Measurements from ENCODE around the gene CFAP141. TPM values are rescaled to one million over a fixed set of nuclear protein-coding genes. Genes with fewer than 3 reads are reported as not detected.
A peak's percentile ranks its signal among the peaks of the same experiment; 100 is the strongest.
"Not testable (repeated sequence)": the region's sequence is repeated elsewhere in the genome, so short reads cannot be mapped to it uniquely, and the experiment has no call there.

CFAP141 gene
- total RNA-seq, 1 experiment from 2014 or later: not detected

GRCh38 chr1:154207262-154207661 is 1.1 kb upstream of the CFAP141 start:
- H3K27me3 Mint-ChIP-seq (ENCODE audit: unreplicated experiment): no peaks in the 10 kb centered on the region
- no TSS peak for BruUV-seq (replicated peaks)
- peaks cover 72% of the 10 kb centered on the region for H3K36me3 Mint-ChIP-seq (ENCODE audit: insufficient read depth, unreplicated experiment)
- TF ChIP-seq CTCF (IDR thresholded peaks at IDR 0.05; ENCODE audit: unreplicated experiment): no peak
- no peak overlapping the region for H3K4me3 Mint-ChIP-seq (ENCODE audit: low read depth, unreplicated experiment)
- intact Hi-C loops (cut with micrococcal nuclease; ENCODE audit: unreplicated experiment): no loop called here
- H3K27ac Mint-ChIP-seq (ENCODE audit: unreplicated experiment): peak overlapping the region; percentile 47
- CTCF ChIA-PET: interaction anchor here (0.5 kb wide), 1 partner anchor 70 kb away, joined by 3 read pairs; no protein-coding TSS in a partner anchor
- peaks cover 11% of the 10 kb centered on the region for H3K4me1 Mint-ChIP-seq (ENCODE audit: low read depth, unreplicated experiment)
- no peak for DNase-seq
- H3K9me3 Mint-ChIP-seq (ENCODE audit: low read depth, unreplicated experiment): no peaks in the 10 kb centered on the region

GRCh38 chr1:154205778-154206177 is 355 bp downstream of the CFAP141 start:
- H3K27ac Mint-ChIP-seq (ENCODE audit: unreplicated experiment): peak overlapping the region; percentile 47
- CTCF ChIA-PET; H3K9me3 Mint-ChIP-seq (ENCODE audit: low read depth, unreplicated experiment); H3K27me3 Mint-ChIP-seq (ENCODE audit: unreplicated experiment); BruUV-seq (replicated peaks); DNase-seq; H3K4me3 Mint-ChIP-seq (ENCODE audit: low read depth, unreplicated experiment); intact Hi-C loops (cut with micrococcal nuclease; ENCODE audit: unreplicated experiment): not testable (repeated sequence)
- peaks cover 59% of the 10 kb centered on the region for H3K36me3 Mint-ChIP-seq (ENCODE audit: insufficient read depth, unreplicated experiment)
- peaks cover 11% of the 10 kb centered on the region for H3K4me1 Mint-ChIP-seq (ENCODE audit: low read depth, unreplicated experiment)

GRCh38 chr1:154199563-154199879 is 6.6 kb downstream of the CFAP141 start:
- CTCF ChIA-PET: interaction anchor here (0.7 to 2.1 kb wide), 5 partner anchors 9 to 135 kb away, joined by 3 to 23 read pairs (median 3); partner anchors contain the start of gene UBAP2L

GRCh38 chr1:154198756-154199562 is 7.2 kb downstream of the CFAP141 start:
- Mint-ChIP-seq H3K9me3 (ENCODE audit: low read depth, unreplicated experiment) (no peaks in the 10 kb centered on the region), H3K36me3 (ENCODE audit: insufficient read depth, unreplicated experiment) (no peaks in the 10 kb centered on the region), H3K27ac (ENCODE audit: unreplicated experiment) (no peak overlapping the region), H3K4me3 (ENCODE audit: low read depth, unreplicated experiment) (no peak overlapping the region), H3K4me1 (ENCODE audit: low read depth, unreplicated experiment) (no peaks in the 10 kb centered on the region), H3K27me3 (ENCODE audit: unreplicated experiment) (peaks cover 20% of the 10 kb centered on the region)
- CTCF ChIA-PET: interaction anchor here (0.7 to 2.1 kb wide), 5 partner anchors 8 to 136 kb away, joined by 3 to 23 read pairs (median 3); partner anchors contain the start of gene UBAP2L
- intact Hi-C loops (cut with micrococcal nuclease; ENCODE audit: unreplicated experiment): loop anchor here (1.0 to 10.0 kb wide), 3 partner anchors 73 to 346 kb away; partner anchors contain the start of gene HAX1
- peak; percentile 57 for TF ChIP-seq CTCF (IDR thresholded peaks at IDR 0.05; ENCODE audit: unreplicated experiment)
- peak; percentile 53 for DNase-seq
- no TSS peak for BruUV-seq (replicated peaks)

More at GRCh38 chr1:154199563-154199879, 6.6 kb downstream of the CFAP141 start:
- Mint-ChIP-seq H3K27ac (ENCODE audit: unreplicated experiment) (no peak overlapping the region), H3K36me3 (ENCODE audit: insufficient read depth, unreplicated experiment) (peaks cover 2% of the 10 kb centered on the region), H3K4me3 (ENCODE audit: low read depth, unreplicated experiment) (no peak overlapping the region), H3K27me3 (ENCODE audit: unreplicated experiment) (peaks cover 15% of the 10 kb centered on the region), H3K9me3 (ENCODE audit: low read depth, unreplicated experiment) (no peaks in the 10 kb centered on the region), H3K4me1 (ENCODE audit: low read depth, unreplicated experiment) (no peaks in the 10 kb centered on the region)
- TF ChIP-seq CTCF (IDR thresholded peaks at IDR 0.05; ENCODE audit: unreplicated experiment): no peak
- intact Hi-C loops (cut with micrococcal nuclease; ENCODE audit: unreplicated experiment): loop anchor here (1.0 to 10.0 kb wide), 3 partner anchors 73 to 345 kb away; partner anchors contain the start of gene HAX1
- no TSS peak for BruUV-seq (replicated peaks)
- DNase-seq: no peak
